ENCODE results near the gene SEC24D.
"Not testable (repeated sequence)": the region's sequence is repeated elsewhere in the genome, so short reads cannot be mapped to it uniquely, and the experiment has no call there.

SEC24D gene

DNA sequence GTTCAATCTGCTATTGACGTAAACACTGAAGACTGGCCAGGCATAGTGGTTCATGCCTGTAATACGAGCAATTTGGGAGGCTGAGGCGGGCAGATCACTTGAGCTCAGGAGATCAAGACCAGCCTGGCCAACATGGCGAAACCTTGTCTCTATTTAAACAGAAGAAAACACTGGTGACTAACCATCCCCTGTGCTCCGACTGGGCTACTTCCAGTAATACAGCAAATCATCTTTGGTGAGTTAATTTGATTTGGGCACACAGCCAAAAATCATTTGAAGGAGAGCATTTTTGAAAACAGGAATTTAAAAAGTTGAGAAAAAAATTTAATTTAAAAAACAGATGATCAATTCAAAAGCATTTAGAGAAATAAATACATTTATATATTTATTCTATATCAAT lies 52.0 kb downstream of the SEC24D start:
- Histone ChIP-seq H3K4me1 (ENCODE audit: control insufficient read depth in 1 of 2, insufficient read depth in 2 of 2, low read length in 2 of 2) (peaks cover 0 to 10% of the 10 kb centered on the region in 2 donors), H3K27ac (ENCODE audit: low read length) (no peak overlapping the region), H3K4me3 (ENCODE audit: low read depth in 1 of 2, low read length in 2 of 2) (no peak overlapping the region), H3K9me3 (ENCODE audit: control insufficient read depth in 1 of 2, low read length in 2 of 2) (no peaks in the 10 kb centered on the region), H3K27me3 (ENCODE audit: low read depth, low read length) (no peaks in the 10 kb centered on the region), H3K36me3 (ENCODE audit: control insufficient read depth in 1 of 2, insufficient read depth in 2 of 2, low read length in 2 of 2) (peaks cover 0 to 4% of the 10 kb centered on the region in 2 donors)

- not testable (repeated sequence) for H3K36me3 ChIP-seq (ENCODE audit: control insufficient read depth in 1 of 2, insufficient read depth in 2 of 2, low read length in 2 of 2); H3K9me3 ChIP-seq (ENCODE audit: control insufficient read depth in 1 of 2, low read length in 2 of 2); H3K4me3 ChIP-seq (ENCODE audit: low read depth in 1 of 2, low read length in 2 of 2); H3K4me1 ChIP-seq (ENCODE audit: control insufficient read depth in 1 of 2, insufficient read depth in 2 of 2, low read length in 2 of 2); H3K27me3 ChIP-seq (ENCODE audit: low read depth, low read length); H3K27ac ChIP-seq (ENCODE audit: low read length)
These were observed 53.0 kb downstream of the SEC24D start for GRCh38 chr4:118782886-118783285.

DNA sequence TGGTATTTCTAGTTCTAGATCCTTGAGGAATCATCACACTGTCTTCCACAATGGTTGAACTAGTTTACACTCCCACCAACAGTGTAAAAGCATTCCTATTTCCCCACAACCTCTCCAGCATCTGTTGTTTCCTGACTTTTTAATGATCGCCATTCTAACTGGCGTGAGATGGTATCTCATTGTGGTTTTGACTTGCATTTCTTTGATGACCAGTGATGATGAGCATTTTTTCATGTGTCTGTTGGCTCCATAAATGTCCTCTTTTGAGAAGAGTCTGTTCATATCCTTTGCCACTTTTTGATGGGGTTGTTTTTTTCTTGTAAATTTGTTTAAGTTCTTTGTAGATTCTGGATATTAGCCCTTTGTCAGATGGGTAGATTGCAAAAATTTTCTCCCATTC lies 58.3 kb downstream of the SEC24D start:
- not testable (repeated sequence) for H3K36me3 ChIP-seq (ENCODE audit: control insufficient read depth in 1 of 2, insufficient read depth in 2 of 2, low read length in 2 of 2); H3K4me3 ChIP-seq (ENCODE audit: low read depth in 1 of 2, low read length in 2 of 2); H3K27ac ChIP-seq (ENCODE audit: low read length); H3K9me3 ChIP-seq (ENCODE audit: control insufficient read depth in 1 of 2, low read length in 2 of 2); H3K27me3 ChIP-seq (ENCODE audit: low read depth, low read length)
- H3K4me1 ChIP-seq (ENCODE audit: control insufficient read depth in 1 of 2, insufficient read depth in 2 of 2, low read length in 2 of 2) = peaks cover 5 to 11% of the 10 kb centered on the region in 2 donors

DNA sequence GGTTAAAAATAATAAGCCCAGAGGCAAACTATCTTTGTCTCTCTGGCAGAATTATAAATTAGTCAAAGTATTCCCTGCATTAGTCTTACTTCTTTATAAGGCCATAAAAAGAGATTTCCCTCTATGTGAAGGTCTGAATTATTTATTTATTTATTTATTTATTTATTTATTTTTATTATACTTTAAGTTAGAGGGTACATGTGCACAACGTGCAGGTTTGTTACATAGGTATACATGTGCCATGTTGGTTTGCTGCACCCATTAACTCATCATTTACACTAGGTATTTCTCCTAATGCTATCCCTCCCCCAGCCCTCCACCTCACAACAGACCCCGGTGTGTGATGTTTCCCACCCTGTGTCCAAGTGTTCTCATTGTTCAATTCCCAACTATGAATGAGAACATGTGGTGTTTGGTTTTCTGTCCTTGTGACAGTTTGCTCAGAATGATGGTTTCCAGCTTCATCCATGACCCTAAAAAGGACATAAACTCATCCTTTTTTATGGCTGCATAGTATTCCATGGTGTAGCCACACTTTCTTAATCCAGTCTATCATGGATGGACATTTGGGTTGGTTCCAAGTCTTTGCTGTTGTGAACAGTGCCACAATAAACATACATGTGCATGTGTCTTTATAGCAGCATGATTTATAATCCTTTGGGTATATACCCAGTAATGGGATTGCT lies 58.8 kb downstream of the SEC24D start:
- peaks cover 11 to 17% of the 10 kb centered on the region in 2 donors for H3K4me1 ChIP-seq (ENCODE audit: control insufficient read depth in 1 of 2, insufficient read depth in 2 of 2, low read length in 2 of 2)
- H3K36me3 ChIP-seq (ENCODE audit: control insufficient read depth in 1 of 2, insufficient read depth in 2 of 2, low read length in 2 of 2); H3K27ac ChIP-seq (ENCODE audit: low read length); H3K4me3 ChIP-seq (ENCODE audit: low read depth in 1 of 2, low read length in 2 of 2); H3K9me3 ChIP-seq (ENCODE audit: control insufficient read depth in 1 of 2, low read length in 2 of 2); H3K27me3 ChIP-seq (ENCODE audit: low read depth, low read length): not testable (repeated sequence)

DNA sequence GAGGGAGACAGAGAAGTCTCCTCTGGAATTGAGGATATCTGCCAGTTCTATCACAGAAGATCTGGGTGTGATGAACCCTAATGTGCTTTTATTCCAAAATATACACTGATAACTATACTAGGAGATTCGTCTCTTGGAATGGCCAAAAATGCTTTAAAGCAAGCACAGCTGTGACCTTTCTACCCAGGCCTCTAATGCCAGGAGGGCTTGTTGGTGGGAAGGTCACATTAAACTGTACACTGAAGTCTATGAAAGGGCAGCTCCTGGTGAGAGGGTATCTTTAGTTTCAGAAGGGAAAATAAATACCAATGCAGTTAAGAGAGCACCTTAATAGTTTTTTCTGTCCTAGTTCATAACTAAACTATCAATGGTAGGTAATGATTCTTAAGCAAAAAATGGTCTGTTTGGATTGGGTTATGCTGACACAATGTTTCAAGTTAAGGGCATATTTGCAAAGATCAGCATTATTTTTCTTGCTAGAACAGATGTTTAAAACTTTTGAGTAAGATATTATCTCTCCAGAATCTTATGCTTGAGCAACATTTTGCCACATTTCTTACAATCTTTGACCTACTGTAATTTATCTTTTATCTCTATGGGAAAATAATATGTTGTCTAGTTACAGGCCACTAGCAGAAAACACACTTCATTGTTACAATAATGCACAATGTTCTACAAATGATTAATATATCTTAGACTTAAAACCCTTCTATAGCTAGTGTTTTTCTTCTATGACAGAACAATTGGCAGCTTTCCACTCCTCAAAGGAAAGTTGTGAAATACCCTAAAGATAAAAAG lies 59.6 kb downstream of the SEC24D start:
- peak overlapping the region; percentile 18 for H3K27ac ChIP-seq (ENCODE audit: low read length)
- H3K9me3 ChIP-seq (ENCODE audit: control insufficient read depth in 1 of 2, low read length in 2 of 2) = no peaks in the 10 kb centered on the region
- no peak overlapping the region for H3K4me3 ChIP-seq (ENCODE audit: low read depth in 1 of 2, low read length in 2 of 2)
- H3K4me1 ChIP-seq (ENCODE audit: control insufficient read depth in 1 of 2, insufficient read depth in 2 of 2, low read length in 2 of 2) = peaks cover 11 to 23% of the 10 kb centered on the region in 2 donors
- H3K36me3 ChIP-seq (ENCODE audit: control insufficient read depth in 1 of 2, insufficient read depth in 2 of 2, low read length in 2 of 2) = no peaks in the 10 kb centered on the region
- no peaks in the 10 kb centered on the region for H3K27me3 ChIP-seq (ENCODE audit: low read depth, low read length)

- Histone ChIP-seq H3K4me3 (ENCODE audit: low read depth in 1 of 2, low read length in 2 of 2) (no peak overlapping the region), H3K9me3 (ENCODE audit: control insufficient read depth in 1 of 2, low read length in 2 of 2) (no peaks in the 10 kb centered on the region), H3K27ac (ENCODE audit: low read length) (peak overlapping the region; percentile 46), H3K36me3 (ENCODE audit: control insufficient read depth in 1 of 2, insufficient read depth in 2 of 2, low read length in 2 of 2) (peaks cover 0 to 7% of the 10 kb centered on the region in 2 donors), H3K27me3 (ENCODE audit: low read depth, low read length) (no peaks in the 10 kb centered on the region), H3K4me1 (ENCODE audit: control insufficient read depth in 1 of 2, insufficient read depth in 2 of 2, low read length in 2 of 2) (peaks cover 11 to 30% of the 10 kb centered on the region in 2 donors)
These were observed 60.5 kb downstream of the SEC24D start for GRCh38 chr4:118775405-118775804.

GRCh38 chr4:118774989-118775388 lies 60.9 kb downstream of the SEC24D start:
- Histone ChIP-seq H3K9me3 (ENCODE audit: control insufficient read depth in 1 of 2, low read length in 2 of 2) (no peaks in the 10 kb centered on the region), H3K27ac (ENCODE audit: low read length) (peak overlapping the region; percentile 46), H3K36me3 (ENCODE audit: control insufficient read depth in 1 of 2, insufficient read depth in 2 of 2, low read length in 2 of 2) (peaks cover 0 to 7% of the 10 kb centered on the region in 2 donors), H3K27me3 (ENCODE audit: low read depth, low read length) (no peaks in the 10 kb centered on the region), H3K4me3 (ENCODE audit: low read depth in 1 of 2, low read length in 2 of 2) (no peak overlapping the region), H3K4me1 (ENCODE audit: control insufficient read depth in 1 of 2, insufficient read depth in 2 of 2, low read length in 2 of 2) (peaks cover 11 to 32% of the 10 kb centered on the region in 2 donors)

DNA sequence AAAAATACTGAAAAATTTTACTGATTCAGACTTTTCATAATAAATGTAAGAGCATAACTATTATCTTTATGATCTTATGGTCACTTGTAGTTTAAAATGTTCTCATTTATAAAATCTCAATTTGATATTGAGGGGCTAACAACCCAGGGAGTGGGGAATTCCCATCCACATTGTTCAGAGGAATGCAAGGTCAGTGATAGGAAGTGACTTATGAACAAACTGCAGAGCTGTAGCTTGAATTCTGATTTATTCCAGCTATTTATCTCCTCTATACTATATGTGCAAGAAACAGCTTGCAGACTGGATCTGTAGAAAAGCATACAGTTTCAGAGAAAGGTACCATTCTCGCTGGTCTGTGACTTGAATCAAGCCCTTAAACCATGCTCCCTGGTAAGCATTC lies 61.6 kb downstream of the SEC24D start:
- Histone ChIP-seq H3K27me3 (ENCODE audit: low read depth, low read length) (no peaks in the 10 kb centered on the region), H3K9me3 (ENCODE audit: control insufficient read depth in 1 of 2, low read length in 2 of 2) (no peaks in the 10 kb centered on the region), H3K4me3 (ENCODE audit: low read depth in 1 of 2, low read length in 2 of 2) (no peak overlapping the region), H3K36me3 (ENCODE audit: control insufficient read depth in 1 of 2, insufficient read depth in 2 of 2, low read length in 2 of 2) (peaks cover 0 to 14% of the 10 kb centered on the region in 2 donors), H3K27ac (ENCODE audit: low read length) (peak overlapping the region; percentile 46), H3K4me1 (ENCODE audit: control insufficient read depth in 1 of 2, insufficient read depth in 2 of 2, low read length in 2 of 2) (peaks cover 11 to 32% of the 10 kb centered on the region in 2 donors)

- H3K4me1 ChIP-seq (ENCODE audit: control insufficient read depth in 1 of 2, insufficient read depth in 2 of 2, low read length in 2 of 2) = peaks cover 11 to 32% of the 10 kb centered on the region in 2 donors
- peaks cover 0 to 14% of the 10 kb centered on the region in 2 donors for H3K36me3 ChIP-seq (ENCODE audit: control insufficient read depth in 1 of 2, insufficient read depth in 2 of 2, low read length in 2 of 2)
- H3K4me3 ChIP-seq (ENCODE audit: low read depth in 1 of 2, low read length in 2 of 2) = no peak overlapping the region
These were observed 62.5 kb downstream of the SEC24D start for GRCh38 chr4:118773429-118773792.

GRCh38 chr4:118772767-118773428 lies 63.0 kb downstream of the SEC24D start:
- H3K36me3 ChIP-seq (ENCODE audit: control insufficient read depth in 1 of 2, insufficient read depth in 2 of 2, low read length in 2 of 2) = peaks cover 0 to 16% of the 10 kb centered on the region in 2 donors
- no peaks in the 10 kb centered on the region for H3K9me3 ChIP-seq (ENCODE audit: control insufficient read depth in 1 of 2, low read length in 2 of 2)
- H3K4me1 ChIP-seq (ENCODE audit: control insufficient read depth in 1 of 2, insufficient read depth in 2 of 2, low read length in 2 of 2) = peaks cover 11 to 32% of the 10 kb centered on the region in 2 donors
- no peak overlapping the region for H3K4me3 ChIP-seq (ENCODE audit: low read depth in 1 of 2, low read length in 2 of 2)
- H3K27ac ChIP-seq (ENCODE audit: low read length) = peak overlapping the region; percentile 74
- no peaks in the 10 kb centered on the region for H3K27me3 ChIP-seq (ENCODE audit: low read depth, low read length)

More at GRCh38 chr4:118773429-118773792, 62.5 kb downstream of the SEC24D start:
- Histone ChIP-seq H3K9me3 (ENCODE audit: control insufficient read depth in 1 of 2, low read length in 2 of 2) (no peaks in the 10 kb centered on the region), H3K27ac (ENCODE audit: low read length) (peak overlapping the region; percentile 74), H3K27me3 (ENCODE audit: low read depth, low read length) (no peaks in the 10 kb centered on the region)

- peak overlapping the region; percentile 74 for H3K27ac ChIP-seq (ENCODE audit: low read length)
- peaks cover under 1 to 22% of the 10 kb centered on the region in 2 donors for H3K36me3 ChIP-seq (ENCODE audit: control insufficient read depth in 1 of 2, insufficient read depth in 2 of 2, low read length in 2 of 2)
- H3K4me3 ChIP-seq (ENCODE audit: low read depth in 1 of 2, low read length in 2 of 2) = no peak overlapping the region
- no peaks in the 10 kb centered on the region for H3K9me3 ChIP-seq (ENCODE audit: control insufficient read depth in 1 of 2, low read length in 2 of 2)
- peaks cover 11 to 32% of the 10 kb centered on the region in 2 donors for H3K4me1 ChIP-seq (ENCODE audit: control insufficient read depth in 1 of 2, insufficient read depth in 2 of 2, low read length in 2 of 2)
- H3K27me3 ChIP-seq (ENCODE audit: low read depth, low read length) = no peaks in the 10 kb centered on the region
These were observed 63.7 kb downstream of the SEC24D start for GRCh38 chr4:118772081-118772766.

Data from muscle layer of duodenum (tissue), 2 donors.